SK-N-SH treated with all-trans-retinoic acid at 6 μM for 48 hours (cell line): ENCODE measurements around the gene PPIB.
"Not testable (repeated sequence)": the region's sequence is repeated elsewhere in the genome, so short reads cannot be mapped to it uniquely, and the experiment has no call there.

ENCODE experiments used
- ATAC-seq: fragments of 200-7000 bp; cut with Tn5 transposase; 3 replicates; pipeline ENCODE4 v1.9.1; 2020; ENCODE audit warnings: mild to moderate bottlenecking, moderate library complexity
- ARNTL ChIP-seq: fragments of 450-650 bp; formaldehyde crosslinking; IDR thresholded peaks from 2 replicates; pipeline ENCODE4 v1.5.0; 2020; ENCODE audit warnings: low read depth, mild to moderate bottlenecking, moderate library complexity, borderline replicate concordance
- BACH2 ChIP-seq: fragments of 250-450 bp; sonication (Bioruptor Pico); IDR thresholded peaks from 2 replicates; pipeline ENCODE4 v1.9.0; 2021; ENCODE audit warnings: mild to moderate bottlenecking, borderline replicate concordance
- ESRRG ChIP-seq: fragments of 250-450 bp; sonication (Bioruptor Pico); IDR thresholded peaks from 2 replicates; pipeline ENCODE4 v1.6.1; 2021; ENCODE audit warnings: mild to moderate bottlenecking
- GLIS3 ChIP-seq: fragments of 250-450 bp; sonication (Bioruptor Pico); IDR thresholded peaks from 2 replicates; pipeline ENCODE4 v1.5.0; 2020; ENCODE audit warnings: mild to moderate bottlenecking, moderate library complexity
- ISL1 ChIP-seq: fragments of 250-450 bp; sonication (Bioruptor Pico); IDR thresholded peaks from 2 replicates; pipeline ENCODE4 v2.1.2; 2022; ENCODE audit warnings: mild to moderate bottlenecking, moderate library complexity
- RARB ChIP-seq: fragments of 250-450 bp; sonication (Bioruptor Pico); IDR thresholded peaks from 2 replicates; pipeline ENCODE4 v1.8.0; 2021; ENCODE audit warnings: mild to moderate bottlenecking, moderate library complexity
- TOX ChIP-seq: fragments of 250-450 bp; sonication (Bioruptor Pico); IDR thresholded peaks from 2 replicates; pipeline ENCODE4 v1.8.0; 2021; ENCODE audit warnings: mild to moderate bottlenecking, moderate library complexity, borderline replicate concordance
- ZNF565 ChIP-seq: fragments of 450-650 bp; formaldehyde crosslinking; conservative IDR thresholded peaks from 2 replicates; pipeline ENCODE4 v1.5.0; 2020; ENCODE audit warnings: low read depth, mild to moderate bottlenecking, moderate library complexity
- ZNF70 ChIP-seq: fragments of 450-650 bp; formaldehyde crosslinking; IDR thresholded peaks from 2 replicates; pipeline ENCODE4 v1.5.0; 2020; ENCODE audit warnings: mild to moderate bottlenecking, moderate library complexity
- ZNF8 ChIP-seq: fragments of 450-650 bp; formaldehyde crosslinking; IDR thresholded peaks from 2 replicates; pipeline ENCODE4 v1.5.0; 2020; ENCODE audit warnings: mild to moderate bottlenecking, moderate library complexity
- TF ChIP-seq, protein P1 (sequence below): fragments of 250-450 bp; sonication (Bioruptor Pico); IDR thresholded peaks from 2 replicates; pipeline ENCODE4 v1.5.0; 2020; ENCODE audit warnings: mild to moderate bottlenecking, moderate library complexity
- TF ChIP-seq, protein P2 (sequence below): fragments of 250-450 bp; sonication (Bioruptor Pico); IDR thresholded peaks from 2 replicates; pipeline ENCODE4 v1.8.0; 2021; ENCODE audit warnings: low read depth, mild to moderate bottlenecking, moderate library complexity, borderline replicate concordance
- TF ChIP-seq, protein P3 (sequence below): fragments of 250-450 bp; sonication (Bioruptor Pico); IDR thresholded peaks from 2 replicates; pipeline ENCODE4 v1.8.0; 2020; ENCODE audit warnings: mild to moderate bottlenecking, moderate library complexity, borderline replicate concordance
- TF ChIP-seq, protein P4 (sequence below): fragments of 250-450 bp; sonication (Bioruptor Pico); IDR thresholded peaks from 2 replicates; pipeline ENCODE4 v1.5.1; 2021; ENCODE audit warnings: mild to moderate bottlenecking, moderate library complexity

PPIB gene

DNA sequence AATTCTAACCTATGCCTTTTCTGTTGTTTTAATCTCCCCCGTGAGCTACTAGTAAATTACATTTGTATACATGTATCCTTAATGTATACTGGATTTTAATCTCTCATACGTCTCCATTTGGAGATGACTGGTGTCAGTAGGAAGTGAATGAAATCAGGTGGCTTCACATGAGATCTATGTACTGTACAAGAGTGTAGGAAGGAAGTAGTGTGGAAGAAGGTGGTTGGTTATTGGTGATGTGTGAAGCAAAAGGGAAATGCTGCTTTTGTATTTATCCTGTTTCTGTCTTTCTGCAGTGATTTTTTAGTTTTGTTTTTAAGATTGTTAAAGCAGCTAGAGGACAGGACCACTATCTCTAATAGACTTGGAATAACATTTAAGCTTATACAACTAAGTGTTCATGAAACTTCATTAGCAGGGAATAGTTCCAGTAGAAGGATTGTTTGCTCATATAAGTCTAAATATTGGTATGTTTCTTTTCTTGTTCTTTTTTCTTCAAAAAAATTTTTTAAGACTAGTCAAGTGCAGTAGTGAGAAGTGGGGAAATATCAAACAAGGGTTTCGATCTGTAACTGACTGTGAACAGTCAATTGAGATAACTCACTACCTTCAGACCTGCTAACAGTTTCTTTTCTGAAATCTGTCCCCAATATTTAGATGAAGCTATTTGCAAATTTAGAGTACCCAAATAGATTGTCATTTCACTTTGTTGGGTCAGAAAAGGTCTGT, 51.7 kb downstream of the PPIB start:
- TF ChIP-seq BACH2 (CRISPR knock-in tag), result no peak
- TF ChIP-seq, protein P1, sequence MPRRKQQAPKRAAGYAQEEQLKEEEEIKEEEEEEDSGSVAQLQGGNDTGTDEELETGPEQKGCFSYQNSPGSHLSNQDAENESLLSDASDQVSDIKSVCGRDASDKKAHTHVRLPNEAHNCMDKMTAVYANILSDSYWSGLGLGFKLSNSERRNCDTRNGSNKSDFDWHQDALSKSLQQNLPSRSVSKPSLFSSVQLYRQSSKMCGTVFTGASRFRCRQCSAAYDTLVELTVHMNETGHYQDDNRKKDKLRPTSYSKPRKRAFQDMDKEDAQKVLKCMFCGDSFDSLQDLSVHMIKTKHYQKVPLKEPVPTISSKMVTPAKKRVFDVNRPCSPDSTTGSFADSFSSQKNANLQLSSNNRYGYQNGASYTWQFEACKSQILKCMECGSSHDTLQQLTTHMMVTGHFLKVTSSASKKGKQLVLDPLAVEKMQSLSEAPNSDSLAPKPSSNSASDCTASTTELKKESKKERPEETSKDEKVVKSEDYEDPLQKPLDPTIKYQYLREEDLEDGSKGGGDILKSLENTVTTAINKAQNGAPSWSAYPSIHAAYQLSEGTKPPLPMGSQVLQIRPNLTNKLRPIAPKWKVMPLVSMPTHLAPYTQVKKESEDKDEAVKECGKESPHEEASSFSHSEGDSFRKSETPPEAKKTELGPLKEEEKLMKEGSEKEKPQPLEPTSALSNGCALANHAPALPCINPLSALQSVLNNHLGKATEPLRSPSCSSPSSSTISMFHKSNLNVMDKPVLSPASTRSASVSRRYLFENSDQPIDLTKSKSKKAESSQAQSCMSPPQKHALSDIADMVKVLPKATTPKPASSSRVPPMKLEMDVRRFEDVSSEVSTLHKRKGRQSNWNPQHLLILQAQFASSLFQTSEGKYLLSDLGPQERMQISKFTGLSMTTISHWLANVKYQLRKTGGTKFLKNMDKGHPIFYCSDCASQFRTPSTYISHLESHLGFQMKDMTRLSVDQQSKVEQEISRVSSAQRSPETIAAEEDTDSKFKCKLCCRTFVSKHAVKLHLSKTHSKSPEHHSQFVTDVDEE (CRISPR knock-in tag), result no peak
- TF ChIP-seq, protein P2, sequence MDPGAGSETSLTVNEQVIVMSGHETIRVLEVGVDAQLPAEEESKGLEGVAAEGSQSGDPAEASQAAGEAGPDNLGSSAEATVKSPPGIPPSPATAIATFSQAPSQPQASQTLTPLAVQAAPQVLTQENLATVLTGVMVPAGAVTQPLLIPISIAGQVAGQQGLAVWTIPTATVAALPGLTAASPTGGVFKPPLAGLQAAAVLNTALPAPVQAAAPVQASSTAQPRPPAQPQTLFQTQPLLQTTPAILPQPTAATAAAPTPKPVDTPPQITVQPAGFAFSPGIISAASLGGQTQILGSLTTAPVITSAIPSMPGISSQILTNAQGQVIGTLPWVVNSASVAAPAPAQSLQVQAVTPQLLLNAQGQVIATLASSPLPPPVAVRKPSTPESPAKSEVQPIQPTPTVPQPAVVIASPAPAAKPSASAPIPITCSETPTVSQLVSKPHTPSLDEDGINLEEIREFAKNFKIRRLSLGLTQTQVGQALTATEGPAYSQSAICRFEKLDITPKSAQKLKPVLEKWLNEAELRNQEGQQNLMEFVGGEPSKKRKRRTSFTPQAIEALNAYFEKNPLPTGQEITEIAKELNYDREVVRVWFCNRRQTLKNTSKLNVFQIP (CRISPR knock-in tag), result no peak
- no peak for TF ChIP-seq GLIS3
- no peak for TF ChIP-seq TOX (CRISPR knock-in tag)
- TF ChIP-seq ZNF70 (CRISPR knock-in tag), result no peak
- TF ChIP-seq, protein P3, sequence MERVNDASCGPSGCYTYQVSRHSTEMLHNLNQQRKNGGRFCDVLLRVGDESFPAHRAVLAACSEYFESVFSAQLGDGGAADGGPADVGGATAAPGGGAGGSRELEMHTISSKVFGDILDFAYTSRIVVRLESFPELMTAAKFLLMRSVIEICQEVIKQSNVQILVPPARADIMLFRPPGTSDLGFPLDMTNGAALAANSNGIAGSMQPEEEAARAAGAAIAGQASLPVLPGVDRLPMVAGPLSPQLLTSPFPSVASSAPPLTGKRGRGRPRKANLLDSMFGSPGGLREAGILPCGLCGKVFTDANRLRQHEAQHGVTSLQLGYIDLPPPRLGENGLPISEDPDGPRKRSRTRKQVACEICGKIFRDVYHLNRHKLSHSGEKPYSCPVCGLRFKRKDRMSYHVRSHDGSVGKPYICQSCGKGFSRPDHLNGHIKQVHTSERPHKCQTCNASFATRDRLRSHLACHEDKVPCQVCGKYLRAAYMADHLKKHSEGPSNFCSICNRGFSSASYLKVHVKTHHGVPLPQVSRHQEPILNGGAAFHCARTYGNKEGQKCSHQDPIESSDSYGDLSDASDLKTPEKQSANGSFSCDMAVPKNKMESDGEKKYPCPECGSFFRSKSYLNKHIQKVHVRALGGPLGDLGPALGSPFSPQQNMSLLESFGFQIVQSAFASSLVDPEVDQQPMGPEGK, result no peak
- TF ChIP-seq ISL1, result no peak
- no peak for TF ChIP-seq ZNF565 (CRISPR knock-in tag)
- TF ChIP-seq, protein P4, sequence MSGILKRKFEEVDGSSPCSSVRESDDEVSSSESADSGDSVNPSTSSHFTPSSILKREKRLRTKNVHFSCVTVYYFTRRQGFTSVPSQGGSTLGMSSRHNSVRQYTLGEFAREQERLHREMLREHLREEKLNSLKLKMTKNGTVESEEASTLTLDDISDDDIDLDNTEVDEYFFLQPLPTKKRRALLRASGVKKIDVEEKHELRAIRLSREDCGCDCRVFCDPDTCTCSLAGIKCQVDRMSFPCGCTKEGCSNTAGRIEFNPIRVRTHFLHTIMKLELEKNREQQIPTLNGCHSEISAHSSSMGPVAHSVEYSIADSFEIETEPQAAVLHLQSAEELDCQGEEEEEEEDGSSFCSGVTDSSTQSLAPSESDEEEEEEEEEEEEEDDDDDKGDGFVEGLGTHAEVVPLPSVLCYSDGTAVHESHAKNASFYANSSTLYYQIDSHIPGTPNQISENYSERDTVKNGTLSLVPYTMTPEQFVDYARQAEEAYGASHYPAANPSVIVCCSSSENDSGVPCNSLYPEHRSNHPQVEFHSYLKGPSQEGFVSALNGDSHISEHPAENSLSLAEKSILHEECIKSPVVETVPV (CRISPR knock-in tag), result no peak
- no peak for TF ChIP-seq RARB (CRISPR knock-in tag)
- no peak for TF ChIP-seq ZNF8 (CRISPR knock-in tag)
- no peak for TF ChIP-seq ARNTL
- ATAC-seq, result no peak

DNA sequence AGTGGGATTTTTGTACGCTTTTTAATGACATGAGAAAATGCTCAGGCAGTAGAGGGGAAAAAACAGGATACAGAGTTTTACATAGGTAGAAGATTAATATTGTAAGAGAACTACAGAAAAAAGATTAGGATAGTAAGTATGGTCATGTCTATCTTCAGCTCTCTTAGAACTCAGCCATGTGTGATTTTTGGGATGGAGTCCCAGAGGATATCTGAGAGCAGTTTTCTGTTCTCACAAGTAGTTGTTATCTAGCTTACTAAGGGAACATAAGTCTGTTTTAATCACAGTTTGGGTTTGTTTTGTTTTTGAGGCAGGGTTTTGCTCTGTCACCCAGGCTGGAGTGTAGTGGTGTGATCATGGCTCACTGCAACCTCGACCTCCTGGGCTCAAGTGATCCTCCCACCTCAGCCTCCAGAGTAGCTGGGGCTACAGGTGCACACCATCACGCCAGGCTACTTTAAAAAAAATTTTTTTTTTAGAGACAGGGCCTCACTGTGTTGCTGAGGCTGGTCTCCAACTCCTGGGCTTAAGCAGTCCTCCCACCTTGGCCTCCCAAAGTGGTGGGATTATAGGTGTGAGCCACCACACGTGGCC, 52.6 kb downstream of the PPIB start:
- ATAC-seq, result not testable (repeated sequence)

DNA sequence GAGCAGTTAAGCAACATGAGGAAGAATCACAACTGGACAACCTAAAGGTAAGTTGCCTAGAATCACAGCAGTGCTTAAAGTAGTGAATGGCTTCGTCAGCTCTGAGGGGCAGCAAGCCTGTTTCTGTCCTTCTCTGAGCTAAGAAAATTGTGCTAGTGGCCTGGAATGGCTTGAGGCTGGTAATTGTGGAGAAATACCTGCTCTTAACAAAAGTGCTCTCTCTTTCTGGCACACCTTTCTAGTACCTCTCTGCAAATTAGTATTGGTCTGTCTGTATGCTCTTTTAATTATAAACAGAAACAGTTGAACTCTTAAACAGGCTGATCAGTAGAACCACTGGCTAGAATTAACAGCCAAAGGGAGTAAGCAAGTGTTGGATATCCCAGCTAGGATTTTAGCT, 55.5 kb downstream of the PPIB start:
- no peak for ATAC-seq
- no peak for TF ChIP-seq ESRRG (CRISPR knock-in tag)
- TF ChIP-seq TOX (CRISPR knock-in tag), result no peak
- TF ChIP-seq ZNF565 (CRISPR knock-in tag), result no peak
- TF ChIP-seq, protein P2 (CRISPR knock-in tag), result no peak
